Measurements from ENCODE around the gene PTCD2.

DNA sequence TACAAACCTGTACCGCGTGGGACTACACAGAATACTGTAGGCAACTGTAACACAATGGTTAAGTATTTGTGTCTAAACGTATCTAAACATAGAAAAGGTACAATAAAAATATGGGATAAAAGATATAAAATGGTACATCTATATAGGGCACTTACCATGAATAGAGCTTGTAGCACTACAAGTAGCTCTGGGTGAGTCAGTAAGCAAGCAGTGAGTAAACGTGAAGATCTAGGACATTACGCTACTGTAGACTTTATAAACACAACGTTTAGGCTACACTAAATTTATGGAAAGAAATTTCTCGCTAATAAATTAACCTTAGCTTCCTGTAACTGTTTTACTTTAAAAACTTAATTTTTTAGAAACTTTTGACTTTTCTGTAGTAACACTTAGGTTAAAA lies 46.6 kb upstream of the PTCD2 start:
- TF ChIP-seq SMAD3 (CRISPR knock-in tag; IDR thresholded peaks at IDR 0.05; ENCODE audit: borderline replicate concordance) = no peak
- TF ChIP-seq, protein P1, sequence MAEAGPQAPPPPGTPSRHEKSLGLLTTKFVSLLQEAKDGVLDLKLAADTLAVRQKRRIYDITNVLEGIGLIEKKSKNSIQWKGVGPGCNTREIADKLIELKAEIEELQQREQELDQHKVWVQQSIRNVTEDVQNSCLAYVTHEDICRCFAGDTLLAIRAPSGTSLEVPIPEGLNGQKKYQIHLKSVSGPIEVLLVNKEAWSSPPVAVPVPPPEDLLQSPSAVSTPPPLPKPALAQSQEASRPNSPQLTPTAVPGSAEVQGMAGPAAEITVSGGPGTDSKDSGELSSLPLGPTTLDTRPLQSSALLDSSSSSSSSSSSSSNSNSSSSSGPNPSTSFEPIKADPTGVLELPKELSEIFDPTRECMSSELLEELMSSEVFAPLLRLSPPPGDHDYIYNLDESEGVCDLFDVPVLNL (CRISPR knock-in tag; IDR thresholded peaks at IDR 0.05; ENCODE audit: borderline replicate concordance, low read depth) = no peak
